Mucosa of gallbladder (tissue), 1 donor: ENCODE results near the gene PMPCB. TPM values are rescaled to one million over a fixed set of nuclear protein-coding genes. Genes with fewer than 3 reads are reported as not detected.
A peak's percentile ranks its signal among the peaks of the same experiment; 100 is the strongest.
"Not testable (repeated sequence)": the region's sequence is repeated elsewhere in the genome, so short reads cannot be mapped to it uniquely, and the experiment has no call there.

Source experiments
- DNase-seq: peaks from one replicate; pipeline ENCODE4 v3.0.0-alpha.2; 2020; ENCODE audit warnings: low spot score
- total RNA-seq: library from RNA; stranded (reverse); gene quantifications from one replicate; pipeline ENCODE4 v1.2.1, GENCODE V29; 2021
- donor health status: DM: no; HTN: no; CAD: no.

The PMPCB gene, protein sequence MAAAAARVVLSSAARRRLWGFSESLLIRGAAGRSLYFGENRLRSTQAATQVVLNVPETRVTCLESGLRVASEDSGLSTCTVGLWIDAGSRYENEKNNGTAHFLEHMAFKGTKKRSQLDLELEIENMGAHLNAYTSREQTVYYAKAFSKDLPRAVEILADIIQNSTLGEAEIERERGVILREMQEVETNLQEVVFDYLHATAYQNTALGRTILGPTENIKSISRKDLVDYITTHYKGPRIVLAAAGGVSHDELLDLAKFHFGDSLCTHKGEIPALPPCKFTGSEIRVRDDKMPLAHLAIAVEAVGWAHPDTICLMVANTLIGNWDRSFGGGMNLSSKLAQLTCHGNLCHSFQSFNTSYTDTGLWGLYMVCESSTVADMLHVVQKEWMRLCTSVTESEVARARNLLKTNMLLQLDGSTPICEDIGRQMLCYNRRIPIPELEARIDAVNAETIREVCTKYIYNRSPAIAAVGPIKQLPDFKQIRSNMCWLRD
- total RNA-seq, result 50.8 TPM

DNA sequence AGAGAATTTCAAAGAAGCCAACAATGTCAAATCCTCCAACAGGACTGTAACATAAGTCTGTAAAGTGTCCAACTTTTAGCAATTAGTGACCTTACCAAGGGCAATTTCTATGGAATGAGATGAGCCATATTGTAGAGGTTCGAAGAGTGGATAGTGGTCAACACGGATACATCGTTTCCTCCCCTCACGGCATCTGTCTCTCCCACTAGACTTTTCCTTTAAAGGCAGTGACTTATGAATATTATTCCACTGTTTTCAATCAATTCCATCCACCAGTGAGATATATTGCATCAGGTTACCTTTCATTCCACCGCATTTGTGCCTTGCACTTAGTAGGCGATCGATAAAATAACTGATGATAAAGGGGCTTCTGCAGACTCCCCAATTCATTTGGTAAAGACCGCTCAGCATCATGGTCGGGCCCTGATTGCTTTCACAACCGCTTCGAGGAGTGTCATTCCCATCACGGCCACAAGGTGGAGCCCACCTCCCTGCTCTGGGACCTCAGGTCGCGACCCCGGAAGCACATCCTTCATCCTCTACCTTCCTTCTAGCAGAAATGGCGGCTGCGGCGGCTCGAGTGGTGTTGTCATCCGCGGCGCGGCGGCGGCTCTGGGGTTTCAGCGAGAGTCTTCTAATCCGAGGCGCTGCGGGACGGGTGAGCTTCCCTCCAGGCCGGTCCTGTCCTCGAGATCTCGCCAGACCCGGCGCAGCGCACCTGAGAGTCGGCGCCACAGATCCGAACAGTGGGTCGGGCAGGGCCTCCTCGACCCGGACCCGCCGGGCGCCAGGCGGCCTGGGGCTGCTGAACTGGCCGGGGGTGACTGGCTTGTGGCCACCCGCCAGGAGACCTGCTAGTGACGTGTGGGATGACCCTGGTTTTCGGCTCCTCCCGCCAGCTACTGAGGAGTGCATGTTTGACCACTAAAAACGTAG is at the start of gene PMPCB:
Gene PMPCB (plus strand): TSS at position 535 of the 936 bp plus-strand sequence. CDS start 25 bp downstream, at position 560.
- peak; percentile 96 for DNase-seq

DNA sequence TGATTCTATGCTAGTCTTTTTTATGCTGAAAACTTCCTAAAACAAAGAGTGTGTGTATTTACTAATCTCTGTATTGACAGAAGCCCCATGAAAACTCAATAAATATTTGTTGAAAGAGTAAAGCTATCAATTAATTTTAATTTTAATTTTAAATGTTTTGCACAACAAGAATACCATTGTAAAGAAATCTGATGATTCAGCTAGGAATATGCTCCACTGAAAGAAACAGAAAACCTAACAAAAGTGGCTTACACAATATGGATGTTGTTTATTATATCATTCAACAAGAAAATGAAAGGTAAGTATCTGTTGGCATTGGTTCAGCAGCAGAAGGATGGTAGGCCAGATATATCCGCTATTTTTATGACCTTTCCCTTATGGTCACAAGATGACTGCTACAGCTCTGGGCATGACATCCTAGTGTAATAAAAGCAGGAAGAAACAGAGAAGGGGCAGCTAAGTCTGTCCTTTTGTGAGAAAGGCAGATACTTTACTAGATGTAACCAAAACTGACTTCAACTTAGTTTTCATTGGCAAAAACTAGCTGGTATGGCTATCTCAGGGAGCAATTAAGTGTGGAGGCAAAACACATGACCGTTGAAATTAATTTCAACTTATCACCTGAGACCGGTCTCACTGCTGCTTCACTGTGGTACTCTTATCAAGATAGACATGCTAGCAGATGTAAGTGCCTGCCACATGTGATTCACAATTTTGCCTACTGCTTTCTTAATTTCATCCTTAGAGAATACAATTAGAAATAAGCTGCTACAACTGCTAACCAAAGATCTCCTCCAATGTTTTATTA is 43.3 kb upstream of the PMPCB start:
- not testable (repeated sequence) for DNase-seq

DNA sequence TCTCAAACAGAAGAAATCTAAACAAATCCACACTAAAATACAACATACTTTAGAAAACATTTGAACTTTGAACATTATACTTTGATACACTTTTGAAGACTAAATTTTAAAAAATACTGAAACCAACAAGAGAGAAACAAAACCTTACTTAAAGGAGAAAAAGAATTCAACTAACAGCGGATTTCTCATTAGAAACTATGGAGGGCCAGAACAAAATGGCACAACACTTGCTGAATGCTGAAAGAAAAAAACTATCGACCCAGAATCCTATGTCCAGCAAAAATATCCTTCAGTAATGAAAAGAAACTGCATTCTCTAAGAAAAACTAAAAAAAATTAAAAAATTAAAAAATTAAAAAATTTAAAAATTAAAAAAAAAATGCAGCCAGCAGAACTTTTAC is 33.2 kb upstream of the PMPCB start:
- DNase-seq, result not testable (repeated sequence)

DNA sequence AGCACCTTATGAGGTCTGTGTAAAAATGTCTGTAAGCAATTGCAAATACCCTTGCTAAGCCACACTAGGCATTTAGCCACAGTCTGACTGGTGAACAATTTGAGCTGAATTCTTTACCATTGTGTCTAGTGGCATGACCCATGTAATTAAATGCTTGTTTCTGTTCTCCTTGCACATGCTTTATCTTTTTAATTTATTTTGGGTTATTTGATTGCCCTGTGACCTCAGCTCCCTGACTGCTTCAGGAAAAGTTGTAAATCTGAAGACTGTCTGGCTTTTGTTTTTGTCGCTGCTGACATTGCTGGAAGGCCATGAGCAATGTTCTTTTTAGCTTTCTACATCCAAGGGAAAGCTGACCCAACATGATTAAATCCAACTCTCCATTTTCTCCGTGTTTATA is 31.0 kb upstream of the PMPCB start:
- not testable (repeated sequence) for DNase-seq

DNA sequence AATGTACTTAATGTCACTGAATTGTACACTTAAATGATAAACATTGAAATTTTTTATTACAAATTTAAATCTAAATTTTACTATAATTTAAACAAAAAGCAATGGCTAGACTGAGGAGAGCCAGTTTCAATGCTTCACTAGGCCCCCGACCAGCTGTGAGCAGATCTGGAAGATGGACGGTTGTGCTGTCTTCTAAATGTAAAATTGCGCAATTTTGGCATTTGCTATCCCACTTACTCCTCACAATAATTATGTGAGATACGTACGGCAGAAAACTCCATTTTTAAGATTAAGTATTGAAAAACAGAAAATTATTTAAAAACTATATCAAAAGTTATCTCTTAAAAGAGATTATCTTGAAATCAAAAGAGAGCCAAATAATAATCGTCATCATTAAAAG is 23.9 kb upstream of the PMPCB start:
- not testable (repeated sequence) for DNase-seq

DNA sequence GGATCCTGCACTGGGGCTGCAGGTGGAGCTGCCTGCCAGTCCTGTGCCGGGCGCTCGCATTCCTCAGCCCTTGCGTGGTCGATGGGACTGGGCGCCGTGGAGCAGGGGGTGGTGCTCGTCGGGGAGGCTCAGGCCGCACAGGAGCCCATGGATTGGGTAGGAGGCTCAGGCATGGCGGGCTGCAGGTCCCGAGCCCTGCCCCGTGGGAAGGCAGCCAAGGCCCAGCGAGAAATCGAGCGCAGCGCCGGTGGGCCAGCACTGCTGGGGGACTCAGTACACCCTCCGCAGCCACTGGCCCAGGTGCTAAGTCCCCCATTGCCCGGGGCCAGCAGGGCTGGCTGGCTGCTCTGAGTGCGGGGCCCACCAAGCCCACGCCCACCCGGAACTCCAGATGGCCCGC is 22.4 kb upstream of the PMPCB start:
- DNase-seq, result not testable (repeated sequence)

DNA sequence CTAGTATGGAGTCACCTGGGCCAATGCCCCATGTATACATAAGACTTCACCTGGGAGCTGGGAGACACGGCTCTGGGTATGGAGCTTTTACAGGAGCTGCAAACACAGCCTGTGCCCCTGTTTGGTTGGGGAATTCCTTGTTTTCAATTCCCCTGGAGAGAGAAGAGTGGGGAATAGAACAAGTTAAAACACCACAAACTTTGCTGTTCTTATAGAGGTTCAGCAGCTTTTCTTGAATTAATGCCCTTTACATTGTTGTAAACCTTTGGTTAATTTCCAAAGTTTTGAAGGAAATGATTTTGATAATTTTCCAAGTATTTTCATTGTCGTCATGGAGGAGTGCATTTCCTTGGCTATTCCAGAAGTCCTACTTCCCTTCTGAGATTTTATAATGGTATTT is 19.0 kb upstream of the PMPCB start:
- not testable (repeated sequence) for DNase-seq

DNA sequence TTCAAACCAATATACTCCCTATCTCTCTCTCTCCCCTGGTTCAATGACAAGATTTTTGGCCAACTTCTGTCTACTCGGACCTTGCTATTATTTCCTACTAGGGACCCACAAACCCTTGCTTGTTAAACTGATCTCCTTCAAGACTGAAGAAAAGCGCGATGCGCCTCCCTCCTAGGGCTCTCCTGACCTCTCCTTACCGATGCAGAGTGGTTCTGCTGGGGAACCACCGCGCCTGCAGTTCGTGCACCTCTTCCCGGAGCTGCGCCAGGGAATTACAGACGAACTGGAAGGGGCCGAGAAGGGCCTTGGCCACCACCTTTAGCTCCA is 17.6 kb upstream of the PMPCB start:
- not testable (repeated sequence) for DNase-seq

DNA sequence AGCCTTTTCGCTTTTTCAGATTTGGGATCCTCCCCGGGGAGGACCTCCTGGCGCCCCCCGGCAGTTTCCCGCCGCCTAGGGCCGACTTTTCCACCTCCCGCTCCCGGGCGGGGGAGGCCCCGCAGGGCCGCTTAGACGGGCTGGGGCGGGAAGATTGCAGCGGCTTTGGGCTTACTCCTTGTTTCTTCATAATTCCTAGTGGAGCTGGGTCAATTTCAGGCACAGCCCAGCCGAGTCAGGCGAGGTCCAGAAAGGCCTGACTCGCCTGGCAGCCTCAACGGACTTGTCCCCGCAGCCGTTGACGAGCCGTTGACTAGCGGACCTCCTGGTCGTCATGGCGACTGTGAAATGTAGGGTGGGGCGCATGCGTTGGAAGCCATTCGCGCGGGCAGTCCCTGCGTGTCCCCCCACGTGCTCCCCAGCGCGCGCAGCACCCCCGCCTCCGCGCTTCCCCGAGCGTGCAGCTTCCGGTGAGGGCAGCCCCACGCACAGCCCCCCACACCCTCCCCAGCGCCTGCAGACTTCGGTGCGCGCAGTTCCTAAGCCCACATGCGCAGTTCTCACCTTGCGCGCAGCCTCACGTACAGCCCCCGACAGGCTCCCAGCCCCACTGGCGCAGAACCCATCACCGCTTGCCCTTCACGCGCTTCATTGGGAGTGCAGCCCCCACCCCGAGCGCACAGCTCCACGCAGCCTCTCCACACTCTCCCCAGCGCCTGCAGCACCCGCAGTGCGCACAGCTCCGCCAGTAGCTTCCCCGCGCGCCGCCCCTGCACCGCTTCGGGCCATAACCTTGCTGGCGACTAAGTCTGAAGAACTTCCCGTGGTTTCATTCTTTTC is 17.1 kb upstream of the PMPCB start:
- peak; percentile 77 for DNase-seq

DNA sequence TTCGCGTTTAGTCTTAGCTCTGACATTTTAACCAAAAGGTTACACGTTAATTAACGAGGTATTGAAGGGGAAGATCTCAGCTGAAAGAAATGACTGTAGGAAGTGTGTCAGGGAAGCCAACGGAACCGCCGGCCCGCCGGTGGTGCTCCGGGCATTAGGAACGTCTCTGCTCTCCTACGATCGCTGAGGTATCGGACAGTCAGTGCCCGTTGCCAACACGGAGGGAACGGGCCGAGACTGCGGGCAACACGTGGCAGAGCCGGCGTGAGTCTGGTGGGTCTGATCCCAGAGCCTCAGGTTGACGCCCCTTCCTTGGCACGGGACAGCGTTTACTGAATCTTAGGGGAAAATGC is 16.5 kb upstream of the PMPCB start:
- peak; percentile 11 for DNase-seq

DNA sequence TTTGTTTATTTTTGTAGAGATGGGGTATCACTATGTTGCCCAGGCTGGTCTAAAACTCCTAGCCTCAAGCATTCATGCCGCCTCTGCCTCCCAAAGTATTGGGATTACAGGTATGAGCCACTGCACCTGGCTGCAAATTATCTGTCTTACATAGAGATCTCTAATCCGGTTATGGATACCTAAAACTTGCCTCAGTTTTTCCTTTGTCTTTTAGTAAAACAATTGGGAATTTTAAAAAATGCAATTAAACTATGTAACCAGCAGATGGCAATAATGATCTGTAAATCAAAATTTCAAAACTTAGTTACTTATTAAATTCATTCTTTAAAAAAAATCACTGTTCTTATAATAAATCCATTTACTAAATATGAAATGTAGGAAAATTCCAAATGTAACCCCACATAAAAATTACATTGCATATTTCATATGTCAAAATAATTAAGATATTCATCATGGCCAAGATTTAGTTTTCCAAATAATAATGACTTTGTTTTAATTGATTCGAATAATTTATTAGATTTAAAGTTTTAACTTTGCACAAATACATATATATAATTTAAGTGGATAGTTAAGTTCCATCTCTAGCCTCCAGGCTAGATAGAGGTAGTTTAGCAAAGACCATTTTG is 14.3 kb upstream of the PMPCB start:
- DNase-seq, result not testable (repeated sequence)

DNA sequence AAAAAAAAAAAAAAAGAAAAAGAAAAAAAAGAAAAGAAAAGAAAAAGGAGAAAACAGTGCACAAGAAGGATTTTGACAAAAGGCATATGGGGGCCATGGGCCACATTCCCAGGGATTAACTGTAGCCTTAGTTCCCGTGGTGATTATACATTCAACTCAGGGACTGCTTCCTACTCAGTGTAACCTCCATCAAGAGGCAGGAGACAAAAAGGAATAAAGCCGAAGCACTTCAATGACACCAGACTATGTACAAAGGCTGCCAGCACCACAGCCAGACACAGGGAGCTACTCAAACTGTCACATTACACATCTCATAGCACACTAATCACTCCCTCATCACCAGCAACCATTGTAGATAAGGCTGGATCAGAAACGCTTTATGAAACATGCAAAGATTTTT is 5.1 kb upstream of the PMPCB start:
- no peak for DNase-seq

DNA sequence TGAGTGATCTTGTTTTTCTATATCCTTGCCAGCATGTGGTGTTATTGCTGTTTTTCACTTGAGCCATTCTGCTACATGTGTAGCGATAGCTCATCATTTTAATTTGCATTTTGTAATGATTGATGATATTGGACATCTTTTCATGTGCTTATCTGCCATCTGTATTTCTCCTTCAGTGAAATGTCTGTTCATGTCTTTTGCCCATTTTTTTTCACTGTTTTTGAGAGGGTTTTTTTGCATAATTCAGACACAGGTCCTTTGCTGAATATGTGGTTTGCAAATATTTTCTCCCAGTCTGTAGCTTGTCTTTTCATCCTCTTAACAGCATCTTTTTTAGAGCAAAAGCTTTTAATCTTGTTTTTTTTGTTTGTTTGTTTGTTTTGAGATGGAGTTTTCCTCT is 3.7 kb upstream of the PMPCB start:
- no peak for DNase-seq

DNA sequence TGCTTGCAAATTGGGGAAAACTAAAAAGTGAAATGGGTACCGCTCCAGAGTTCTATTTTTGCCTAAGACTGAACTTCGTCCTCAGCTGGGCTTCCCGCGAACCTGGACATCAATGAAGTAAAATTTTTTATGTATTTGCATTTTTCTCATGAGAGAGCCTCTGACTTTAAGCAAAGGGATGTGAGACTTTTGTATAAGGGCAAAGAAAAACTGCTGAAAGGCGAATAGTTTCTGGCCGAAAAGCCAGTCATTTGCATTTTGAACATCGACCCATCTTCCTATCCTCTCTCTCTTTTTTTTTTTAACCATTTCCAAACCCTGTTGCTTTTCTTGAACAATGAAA is 573 bp downstream of the PMPCB start:
- DNase-seq, result no peak

DNA sequence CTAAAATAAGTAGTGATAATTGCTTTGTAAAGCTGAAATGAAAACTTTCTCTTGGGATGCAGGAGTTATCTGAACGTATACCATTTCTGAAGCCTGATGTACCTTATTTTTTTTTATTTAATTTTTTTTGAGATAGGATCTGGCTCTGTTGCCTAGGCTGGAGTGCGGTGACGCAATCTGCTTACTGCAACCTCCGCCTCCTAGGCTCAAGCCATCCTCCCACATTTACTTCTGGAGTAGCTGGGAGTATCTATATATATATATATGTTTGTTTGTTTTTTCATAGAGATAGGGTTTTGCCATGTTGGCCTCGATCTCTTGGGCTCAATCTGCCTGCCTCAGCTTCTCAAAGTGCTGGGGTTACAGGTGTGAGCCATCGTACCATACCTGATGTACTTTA is 2.4 kb downstream of the PMPCB start:
- no peak for DNase-seq

DNA sequence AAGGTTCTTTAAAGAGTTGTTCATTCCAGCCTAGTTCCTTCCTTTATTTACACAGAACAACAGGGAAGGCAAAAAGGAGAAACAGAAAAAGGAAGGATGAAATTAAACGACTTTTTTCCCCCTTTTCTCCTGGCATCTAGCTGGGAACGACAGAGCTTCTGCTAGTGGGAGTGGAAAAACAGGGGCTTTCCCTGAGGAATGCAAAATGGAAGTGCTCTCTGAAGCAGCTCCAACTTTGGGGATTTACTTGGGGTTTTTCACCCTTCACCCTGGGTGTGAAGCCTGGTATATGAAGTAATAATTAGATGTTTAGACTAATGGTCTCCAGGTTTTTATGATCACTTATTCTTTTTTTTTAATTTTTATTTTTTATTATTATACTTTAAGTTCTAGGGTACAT is 4.2 kb downstream of the PMPCB start:
- DNase-seq, result no peak

DNA sequence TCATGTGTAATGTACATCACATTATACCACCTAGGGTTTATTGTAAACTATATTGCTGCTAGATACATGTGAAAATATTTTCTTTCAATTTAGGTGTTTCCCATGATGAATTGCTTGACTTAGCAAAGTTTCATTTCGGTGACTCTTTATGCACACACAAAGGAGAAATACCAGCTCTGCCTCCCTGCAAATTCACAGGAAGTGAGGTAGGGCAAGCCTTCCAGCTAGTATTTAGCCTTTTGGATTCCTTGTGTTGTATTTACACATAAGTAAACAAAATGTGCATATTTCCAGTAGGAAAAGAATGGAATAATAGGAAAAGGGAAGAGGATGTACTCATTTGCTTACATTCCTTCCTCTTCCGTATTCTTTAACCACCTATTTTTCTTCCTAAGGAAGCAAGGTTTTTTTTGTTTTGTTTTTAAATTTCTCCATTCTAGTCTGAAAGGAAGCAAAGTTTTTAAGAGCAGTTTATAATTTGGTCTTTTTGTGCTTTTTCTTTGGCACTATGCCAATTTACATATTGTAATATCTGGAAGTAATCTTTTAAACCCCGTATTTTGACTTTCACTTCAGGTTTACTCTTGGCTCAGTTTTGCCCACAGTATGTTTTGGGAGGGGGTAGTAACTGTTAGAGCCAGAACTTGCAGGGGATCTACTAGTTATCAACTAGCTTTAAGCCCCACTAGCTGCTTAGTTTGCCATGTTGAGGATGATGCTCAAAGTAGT is 10.4 kb downstream of the PMPCB start:
- DNase-seq, result no peak

DNA sequence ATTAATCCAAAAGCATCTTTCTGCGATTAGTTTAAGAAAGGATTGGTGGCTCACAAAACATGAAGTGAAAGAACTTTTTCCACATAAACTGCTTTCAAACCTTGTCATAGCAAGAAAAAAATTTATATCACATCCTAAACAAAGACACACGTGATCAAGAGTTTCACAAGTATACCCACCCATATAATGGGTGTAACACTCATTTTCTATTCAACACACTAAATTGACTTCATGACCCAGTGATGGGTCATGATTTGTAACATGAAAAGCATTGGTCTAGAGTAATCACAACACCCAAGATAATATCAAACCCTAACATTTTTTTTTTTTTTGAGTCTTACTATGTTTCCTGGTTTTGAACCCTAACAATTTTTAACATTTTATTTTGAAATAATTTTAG is 17.6 kb downstream of the PMPCB start:
- no peak for DNase-seq

DNA sequence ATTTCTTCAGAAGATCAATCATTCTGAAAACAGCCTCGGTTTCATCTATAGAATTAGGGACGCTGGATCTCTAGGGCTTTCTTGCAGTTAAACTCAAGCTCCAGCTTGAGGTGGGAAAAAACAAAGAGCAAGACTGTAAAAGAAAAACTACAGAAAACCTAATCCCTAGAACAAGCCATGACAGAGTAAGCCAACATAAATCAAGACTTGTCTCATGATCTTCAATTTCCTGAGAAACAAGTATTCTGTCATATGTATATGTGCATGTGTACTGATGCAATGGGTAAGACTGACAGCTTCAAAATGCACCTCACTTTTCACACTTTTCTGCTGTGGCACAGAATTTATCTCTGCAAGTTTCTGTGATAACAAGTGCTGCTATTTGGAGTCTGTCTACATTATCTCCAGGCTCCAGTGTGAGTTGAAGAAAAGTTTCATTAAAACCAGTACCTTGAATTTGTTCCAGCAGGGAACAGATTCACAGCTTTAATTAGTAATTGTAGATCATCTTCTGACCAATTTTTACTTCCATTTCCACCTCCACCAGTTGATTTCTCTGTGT is 19.2 kb downstream of the PMPCB start:
- DNase-seq, result no peak

DNA sequence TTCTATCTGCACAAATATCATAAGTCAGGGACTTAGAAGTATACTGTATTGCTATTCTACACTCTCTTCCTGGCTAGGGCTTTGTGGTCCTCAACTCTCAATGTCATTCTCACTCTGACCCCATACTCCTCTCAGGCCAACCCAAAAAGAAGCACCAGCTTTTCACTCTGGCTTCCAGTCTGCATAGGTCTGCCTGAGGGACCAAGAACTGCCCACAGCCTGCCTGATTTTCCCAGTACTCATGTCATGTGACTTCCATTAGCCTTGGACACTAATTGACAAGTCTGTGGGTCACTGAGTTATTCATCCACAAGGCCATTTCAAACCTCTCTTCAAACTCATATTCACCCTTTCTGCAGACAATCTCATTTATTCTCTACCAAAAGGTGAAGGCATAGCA is 19.8 kb downstream of the PMPCB start:
- no peak for DNase-seq
